KOPT-K1 (cell line): ENCODE measurements around the gene PPP6R2.
A peak's percentile ranks its signal among the peaks of the same experiment; 100 is the strongest.

Experiments used
- H3K27ac ChIP-seq: fragments of 200-600 bp; sonication (generic); 2 replicates; pipeline ENCODE4 v1.5.1; 2016; ENCODE audit warnings: antibody characterized with exemption, mild to moderate bottlenecking, low read depth, low read length; ENCODE audit not compliant: poor library complexity, severe bottlenecking
- H3K36me3 ChIP-seq: fragments of 200-600 bp; sonication (generic); 2 replicates; pipeline ENCODE4 v1.5.1; 2017; ENCODE audit warnings: antibody characterized with exemption, mild to moderate bottlenecking, low read length, moderate library complexity; ENCODE audit not compliant: insufficient read depth
- H3K9me3 ChIP-seq: fragments of 200-600 bp; sonication (generic); 2 replicates; pipeline ENCODE4 v1.5.1; 2017; ENCODE audit warnings: antibody characterized with exemption, low read length, mild to moderate bottlenecking; ENCODE audit not compliant: insufficient read depth, poor library complexity, severe bottlenecking

The PPP6R2 gene

DNA sequence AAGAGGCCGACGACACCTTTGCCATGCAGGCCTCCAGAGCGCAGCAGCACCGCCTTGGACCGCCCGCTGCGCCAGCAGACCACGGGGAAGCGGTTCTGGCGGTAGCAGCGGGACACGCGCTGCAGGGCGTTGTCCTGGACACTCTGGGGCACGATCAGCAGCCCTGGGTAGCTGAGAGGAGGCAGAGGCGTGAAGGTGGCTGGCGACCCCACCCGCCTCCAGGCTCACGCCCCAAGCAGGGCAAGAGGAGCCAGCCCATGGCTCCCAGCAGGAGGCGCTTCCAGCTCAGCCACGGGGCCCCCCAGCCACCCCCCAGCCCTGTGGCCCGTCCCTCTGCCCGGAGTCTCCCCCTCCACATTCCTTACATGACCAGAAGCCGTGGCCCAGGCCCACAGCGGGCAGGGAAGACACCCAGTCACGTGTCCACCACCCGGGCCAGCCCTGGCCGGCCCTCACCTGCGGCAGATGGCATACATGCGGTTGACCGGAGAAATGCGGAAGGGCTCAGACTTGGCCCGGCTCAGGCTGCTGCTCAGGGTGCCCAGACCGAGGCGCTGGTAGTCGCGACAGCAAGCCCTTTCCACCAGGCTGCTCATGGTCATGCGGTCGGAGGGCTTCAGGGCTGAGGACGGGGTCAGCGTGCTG is 116.5 kb downstream of the PPP6R2 start:
- Histone ChIP-seq H3K36me3 (peaks cover 99% of the 10 kb centered on the region), H3K27ac (no peak overlapping the region), H3K9me3 (no peaks in the 10 kb centered on the region)

DNA sequence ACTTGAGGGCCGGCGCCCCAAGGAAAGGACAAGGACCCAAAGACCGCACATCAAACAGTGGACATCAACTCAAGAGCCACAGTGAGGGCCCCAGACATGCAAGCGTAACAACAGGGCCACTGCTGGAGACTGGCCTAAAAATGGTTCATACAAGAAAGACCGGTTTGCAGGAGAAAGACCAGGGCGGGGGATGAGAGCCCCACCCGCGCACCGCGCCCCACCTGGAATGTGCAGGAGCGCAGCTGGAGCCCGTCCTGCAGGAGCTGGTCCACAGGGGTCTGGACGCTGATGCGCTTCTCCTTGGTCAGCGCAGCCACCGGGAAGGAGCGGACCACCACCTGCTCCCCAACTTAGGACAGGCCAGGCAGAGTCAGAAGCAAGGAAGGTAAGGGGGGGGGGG is 117.8 kb downstream of the PPP6R2 start:
- no peak overlapping the region for H3K27ac ChIP-seq
- H3K9me3 ChIP-seq, result no peaks in the 10 kb centered on the region
- peaks cover 99% of the 10 kb centered on the region for H3K36me3 ChIP-seq

DNA sequence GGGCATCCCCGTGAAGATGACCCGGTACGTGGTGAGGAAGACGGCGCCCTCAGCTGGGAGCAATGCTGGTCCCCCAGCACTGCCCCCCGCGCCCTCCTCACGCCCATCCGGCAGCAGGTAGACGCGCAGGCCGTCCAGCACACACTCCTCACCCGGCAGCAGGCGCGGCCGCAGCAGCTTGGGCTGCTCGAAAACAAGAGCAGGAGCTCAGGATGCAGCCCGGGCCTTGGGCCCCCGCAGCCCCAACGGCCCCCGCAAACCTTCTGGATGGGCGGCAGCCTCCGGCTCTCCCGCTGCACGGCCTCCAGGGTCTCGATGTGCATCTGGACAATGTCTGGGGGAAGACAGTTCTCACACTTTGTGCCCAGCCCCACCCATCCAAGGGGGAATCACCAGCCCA is 118.4 kb downstream of the PPP6R2 start:
- Histone ChIP-seq H3K27ac (no peak overlapping the region), H3K36me3 (peaks cover 100% of the 10 kb centered on the region), H3K9me3 (no peaks in the 10 kb centered on the region)

DNA sequence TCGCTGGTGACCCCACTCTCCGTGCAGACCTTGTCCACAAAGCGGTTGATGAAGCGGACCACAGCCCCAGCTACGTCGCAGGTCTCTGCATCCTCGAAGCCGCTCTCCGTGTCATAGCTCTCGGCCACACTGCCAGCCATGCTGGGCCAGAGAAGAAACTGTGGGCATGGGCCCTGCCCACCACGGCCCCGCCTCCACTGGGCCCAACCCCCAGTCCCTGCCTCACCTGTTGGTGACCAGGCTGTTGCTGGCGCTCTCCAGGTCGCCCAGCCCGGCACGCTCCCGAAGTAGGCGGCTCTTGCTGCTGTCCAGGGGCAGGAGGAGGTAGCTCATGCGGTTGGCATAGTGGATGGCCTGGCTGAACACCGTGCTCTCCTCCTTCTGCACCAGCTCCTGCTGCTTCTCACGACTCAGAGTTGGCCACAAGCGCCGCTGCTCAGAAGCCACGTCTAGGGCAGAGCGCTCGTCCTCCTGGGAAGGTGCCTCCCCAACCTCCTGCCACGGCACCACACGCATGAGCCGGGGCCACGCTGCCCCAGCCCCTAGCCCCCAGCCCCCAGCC is 118.9 kb downstream of the PPP6R2 start:
- Histone ChIP-seq H3K9me3 (no peaks in the 10 kb centered on the region), H3K27ac (no peak overlapping the region), H3K36me3 (peaks cover 100% of the 10 kb centered on the region)

DNA sequence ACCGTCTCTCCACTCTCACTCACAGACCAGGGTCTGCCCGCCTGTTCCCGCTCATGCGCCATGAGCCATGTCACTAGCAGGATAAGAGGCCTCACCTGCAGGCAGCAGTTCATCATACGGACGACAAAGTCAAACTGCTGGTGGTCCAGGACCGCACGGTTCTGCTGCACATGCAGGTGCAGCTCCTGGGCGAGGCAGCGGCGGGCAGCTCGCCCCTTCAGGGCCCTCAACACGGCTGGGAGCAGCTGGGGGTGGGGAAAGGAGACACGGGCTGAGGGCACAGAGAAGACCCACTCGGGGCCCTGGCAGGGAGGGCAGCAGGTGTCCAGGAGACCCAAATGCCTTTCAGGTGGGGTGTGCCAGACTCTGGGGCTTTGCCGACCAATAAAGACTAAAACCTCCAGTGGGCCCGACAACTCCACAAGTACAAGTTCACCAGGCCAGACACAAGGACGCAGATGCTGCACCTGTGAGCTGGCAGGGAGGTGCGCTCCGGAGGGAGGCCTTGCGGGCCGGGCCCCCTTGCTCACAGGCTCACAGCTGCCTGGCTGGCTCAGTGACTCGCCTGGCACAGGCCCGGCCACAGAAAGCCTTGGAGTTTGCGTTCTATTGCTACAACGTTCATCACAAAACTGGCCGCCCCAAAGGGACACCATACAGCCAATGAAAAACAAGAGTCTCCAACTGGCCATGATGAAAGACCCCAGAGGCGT is 120.2 kb downstream of the PPP6R2 start:
- H3K36me3 ChIP-seq, result peaks cover 92% of the 10 kb centered on the region
- H3K9me3 ChIP-seq, result no peaks in the 10 kb centered on the region
- no peak overlapping the region for H3K27ac ChIP-seq

DNA sequence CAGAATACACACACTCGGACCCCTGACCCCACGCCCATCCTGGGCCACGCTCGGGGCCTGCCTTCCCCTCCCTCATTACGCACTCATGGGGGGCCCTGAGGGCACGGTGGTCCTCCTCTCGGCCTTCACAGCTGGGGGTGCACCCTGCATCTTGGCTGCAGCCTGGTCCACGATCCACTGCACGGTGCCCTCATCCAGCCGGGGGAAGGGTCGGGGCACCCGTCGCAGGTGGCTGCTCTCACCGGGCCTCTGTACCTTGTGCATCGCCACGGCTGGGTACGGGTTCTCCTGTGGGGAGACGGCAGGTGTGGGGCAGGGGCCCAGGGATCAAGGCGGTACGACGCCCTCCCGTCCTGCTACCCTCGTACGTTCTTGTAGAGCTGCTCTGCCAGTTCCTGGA is 121.3 kb downstream of the PPP6R2 start:
- Histone ChIP-seq H3K27ac (no peak overlapping the region), H3K36me3 (peaks cover 81% of the 10 kb centered on the region), H3K9me3 (no peaks in the 10 kb centered on the region)

DNA sequence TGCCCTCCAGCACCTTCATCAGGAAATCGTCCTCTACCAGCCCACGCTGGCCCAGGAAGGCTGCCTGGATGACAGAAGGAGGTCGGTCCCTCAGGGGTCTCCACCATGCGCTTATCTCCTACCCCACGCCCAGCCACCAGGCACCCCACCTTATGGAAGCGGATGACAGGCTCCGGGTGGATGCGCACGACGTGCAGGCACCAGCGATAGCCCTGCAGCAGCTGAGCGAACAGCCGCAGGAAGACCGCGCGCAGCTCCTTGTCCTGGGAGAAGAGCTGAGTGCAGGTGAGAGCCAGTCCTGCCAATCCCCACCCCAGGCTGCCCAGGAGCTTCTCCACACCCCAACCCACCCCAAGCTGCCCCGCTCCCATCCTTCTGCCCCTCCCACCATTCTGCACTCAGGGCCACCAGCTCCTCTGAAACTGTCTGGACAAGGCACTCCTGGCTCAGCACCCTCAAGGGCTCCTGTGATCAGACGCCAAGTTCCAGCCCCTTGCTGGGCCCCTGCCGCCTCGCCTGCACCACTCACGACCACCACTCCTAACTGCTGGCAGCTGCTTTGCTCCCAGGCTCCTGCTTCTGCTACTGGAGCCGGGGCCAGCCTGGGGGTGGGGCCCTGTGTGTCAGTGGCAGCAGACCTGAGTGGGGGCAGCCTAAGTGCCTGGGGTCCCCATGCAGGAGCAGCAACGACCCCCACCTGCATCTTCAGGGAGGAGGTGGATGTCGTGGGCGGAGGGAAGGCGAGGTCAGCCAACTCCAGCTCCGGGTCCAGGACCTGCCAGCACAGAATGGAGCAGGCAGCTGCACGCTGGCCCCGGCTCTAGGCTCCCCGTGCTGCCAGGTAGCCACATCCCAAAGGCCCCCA is 122.2 kb downstream of the PPP6R2 start:
- no peak overlapping the region for H3K27ac ChIP-seq
- H3K36me3 ChIP-seq, result peaks cover 73% of the 10 kb centered on the region
- no peaks in the 10 kb centered on the region for H3K9me3 ChIP-seq

DNA sequence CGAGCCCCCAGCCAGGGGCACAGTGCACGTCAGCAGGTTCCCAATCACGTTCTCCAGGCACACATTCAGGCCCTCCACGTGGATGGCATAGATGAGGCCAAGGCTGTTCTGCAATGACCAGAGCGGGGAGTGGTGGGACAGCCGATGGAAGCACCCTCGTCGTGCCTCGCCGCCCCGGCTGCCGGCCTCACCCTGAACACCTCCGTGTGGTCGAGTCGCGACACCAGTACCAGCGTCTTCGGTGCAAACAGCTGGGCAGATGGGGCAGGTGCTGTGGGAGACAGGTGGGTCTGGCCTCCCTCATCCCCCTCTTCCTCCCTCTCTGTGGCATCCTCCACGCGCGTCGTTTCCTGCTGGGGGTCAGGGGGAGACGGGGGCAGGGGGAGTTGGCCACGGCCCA is 124.2 kb downstream of the PPP6R2 start:
- peaks cover 52% of the 10 kb centered on the region for H3K36me3 ChIP-seq
- peak overlapping the region; percentile 21 for H3K27ac ChIP-seq
- H3K9me3 ChIP-seq, result no peaks in the 10 kb centered on the region

DNA sequence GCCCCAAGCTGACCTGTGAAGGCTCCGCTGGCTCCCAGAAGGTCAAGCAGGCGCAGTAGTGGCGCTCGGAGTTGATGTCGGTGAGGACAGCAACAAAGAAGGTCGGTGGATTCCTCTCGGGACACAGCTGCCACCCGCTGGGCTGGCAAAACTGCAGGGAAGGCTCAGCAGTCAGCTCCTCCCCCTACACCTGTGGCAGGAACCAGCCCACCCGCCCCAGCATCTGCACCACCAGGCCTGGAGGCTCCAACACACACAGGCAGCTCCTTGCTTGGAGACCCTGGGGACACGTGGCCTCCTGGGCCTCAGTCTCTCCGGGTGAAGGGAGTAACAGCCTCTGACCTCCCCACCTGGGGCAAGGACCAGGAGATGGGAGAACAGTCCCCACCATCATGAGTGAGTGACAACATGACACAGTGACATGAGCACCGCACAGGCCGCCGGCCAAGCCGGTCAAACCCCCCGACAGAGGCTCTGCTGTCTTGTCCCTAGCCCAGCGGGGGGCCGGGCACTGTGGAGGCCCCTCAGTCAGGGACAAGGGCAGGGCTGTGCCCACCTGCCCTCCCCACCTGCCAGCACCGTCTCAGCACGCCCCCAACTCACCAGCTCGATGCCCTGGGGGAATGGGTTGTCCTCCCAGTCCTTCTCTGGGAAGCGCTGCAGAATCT is 124.8 kb downstream of the PPP6R2 start:
- no peaks in the 10 kb centered on the region for H3K9me3 ChIP-seq
- peaks cover 47% of the 10 kb centered on the region for H3K36me3 ChIP-seq
- peak overlapping the region; percentile 96 for H3K27ac ChIP-seq

DNA sequence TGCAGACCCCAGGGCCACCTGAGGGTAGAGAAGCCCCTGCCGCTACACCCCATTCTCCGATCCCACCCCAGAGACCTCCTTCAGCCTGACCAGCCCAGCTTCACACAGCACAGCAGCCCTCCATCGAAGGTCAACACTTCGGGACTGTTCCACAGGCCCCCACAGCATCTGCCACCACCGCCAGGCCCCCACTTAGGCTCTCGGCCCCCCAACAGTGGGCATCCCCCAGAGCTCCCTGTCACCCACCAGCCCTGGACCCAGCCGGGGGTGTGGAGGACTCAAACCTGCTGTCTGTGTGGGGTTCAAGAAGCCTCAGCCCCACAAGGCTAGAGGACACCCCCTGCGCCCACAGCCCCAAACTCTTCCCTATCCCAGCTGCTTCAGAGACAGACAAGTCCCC is 125.5 kb downstream of the PPP6R2 start:
- H3K27ac ChIP-seq, result peak overlapping the region; percentile 96

DNA sequence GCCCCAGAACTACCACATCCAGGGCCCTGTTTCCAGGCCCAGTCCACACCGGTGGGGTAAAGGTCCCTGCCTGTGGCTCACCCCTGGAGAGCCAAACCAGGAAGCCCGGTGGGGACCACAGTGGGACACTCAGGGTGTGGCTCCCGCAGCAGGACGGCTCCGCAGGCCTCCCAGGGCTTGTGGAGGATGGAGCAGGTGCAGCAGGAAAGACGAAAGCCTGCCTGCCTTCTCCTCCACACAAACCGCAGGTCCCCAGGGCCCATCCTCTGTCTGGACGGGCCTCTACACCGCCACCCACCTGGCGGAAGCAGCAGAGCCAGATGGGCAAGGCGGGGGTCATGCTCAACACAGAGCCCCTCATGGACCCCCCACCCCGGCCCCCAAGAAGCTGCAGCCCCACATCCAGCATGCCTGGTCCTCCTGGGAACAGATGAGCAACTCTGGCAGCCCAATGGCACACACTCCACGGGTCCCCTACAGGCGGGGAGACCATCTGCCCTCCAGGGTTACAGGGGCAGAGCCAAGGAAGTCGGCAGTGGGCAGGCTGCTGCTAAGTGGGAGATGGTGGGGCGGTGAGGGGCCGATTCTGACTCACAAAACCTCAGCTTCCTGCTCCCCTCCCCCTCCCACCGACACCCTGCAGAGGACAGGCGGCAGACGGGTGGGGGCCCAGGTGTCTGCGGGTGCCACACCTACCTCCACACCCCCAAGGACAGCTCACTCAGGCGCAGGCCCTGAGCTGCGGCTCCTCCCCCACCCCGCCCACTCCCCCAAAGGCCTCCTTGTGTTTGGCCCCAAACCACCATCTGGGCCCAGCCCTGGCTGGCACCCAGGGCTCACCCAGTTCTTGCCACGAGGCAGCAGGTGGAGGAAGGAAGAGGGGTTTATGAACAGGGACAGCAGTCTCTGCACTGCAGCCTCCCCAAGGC is 126.5 kb downstream of the PPP6R2 start:
- Histone ChIP-seq H3K9me3 (no peaks in the 10 kb centered on the region), H3K27ac (peak overlapping the region; percentile 96), H3K36me3 (peaks cover 29% of the 10 kb centered on the region)

More for the DNA sequence above, 125.5 kb downstream of the PPP6R2 start:
- Histone ChIP-seq H3K36me3 (peaks cover 40% of the 10 kb centered on the region), H3K9me3 (no peaks in the 10 kb centered on the region)

DNA sequence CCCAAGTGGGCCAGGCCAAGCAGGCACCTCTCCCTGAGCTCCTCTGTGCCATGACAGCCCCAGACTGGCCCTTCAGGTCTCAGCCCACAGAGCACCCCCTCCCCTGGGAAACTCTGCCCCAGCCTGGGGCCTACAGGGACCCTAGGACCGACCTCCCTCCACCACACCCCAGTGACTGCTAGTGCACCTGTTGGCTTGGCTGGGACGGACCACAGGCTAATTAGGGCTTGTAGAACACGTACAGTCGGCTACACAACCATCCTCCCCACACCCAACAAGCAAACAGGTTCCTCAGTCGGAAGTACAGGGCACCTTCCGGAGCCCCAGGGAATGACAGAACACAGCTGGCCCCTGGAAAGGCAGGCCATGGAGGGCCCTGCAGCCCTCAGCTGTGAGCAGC is 127.4 kb downstream of the PPP6R2 start:
- H3K9me3 ChIP-seq, result no peaks in the 10 kb centered on the region
- peaks cover 21% of the 10 kb centered on the region for H3K36me3 ChIP-seq
- H3K27ac ChIP-seq, result peak overlapping the region; percentile 96

DNA sequence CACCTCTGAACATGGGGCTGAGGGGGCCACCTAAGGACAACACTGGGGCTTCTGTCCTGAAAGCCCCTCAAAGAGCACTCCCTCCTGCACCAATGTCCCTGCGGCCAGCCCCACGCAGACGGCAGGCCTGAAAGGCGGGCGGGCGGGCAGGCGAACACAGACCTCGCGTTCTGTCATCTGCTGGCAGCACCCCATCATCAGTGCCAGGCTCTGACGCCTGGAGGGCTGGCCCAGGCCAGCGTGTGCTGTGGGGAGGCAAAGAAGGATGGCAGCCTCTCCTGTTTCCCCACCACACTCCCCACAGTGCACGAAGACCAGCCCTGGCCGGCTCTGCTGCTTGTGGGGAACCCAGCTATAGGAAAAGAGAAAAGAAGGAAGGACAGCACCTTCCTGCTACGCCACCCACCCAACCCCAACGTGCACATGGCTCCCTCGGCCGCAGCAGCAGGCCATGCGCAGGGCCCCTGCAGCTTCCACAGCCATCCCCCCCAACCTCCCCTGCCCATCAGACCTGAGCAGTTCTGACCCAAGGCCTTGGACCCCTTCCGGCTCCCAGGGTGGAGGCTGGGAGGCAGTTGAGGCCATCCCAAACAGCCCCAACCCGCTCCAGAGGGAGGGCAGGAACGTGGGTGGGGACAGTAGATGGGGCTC is 128.2 kb downstream of the PPP6R2 start:
- peaks cover 13% of the 10 kb centered on the region for H3K36me3 ChIP-seq
- H3K27ac ChIP-seq, result peak overlapping the region; percentile 96
- H3K9me3 ChIP-seq, result no peaks in the 10 kb centered on the region
